Activated naive CD8-positive, alpha-beta T cell treated with anti-CD3 and anti-CD28 coated beads, Interleukin-2, amount 50 U/mL, for 24 hours (primary cell): ENCODE data around the gene LCT.
"Not testable (repeated sequence)": the region's sequence is repeated elsewhere in the genome, so short reads cannot be mapped to it uniquely, and the experiment has no call there.

Source experiments
- ATAC-seq: fragments of 150-1000 bp; cut with Tn5 transposase; one replicate; pipeline ENCODE4 v1.10.0; 2021
- DNase-seq: peaks from one replicate; pipeline ENCODE4 v3.0.0; 2021
- H3K27ac Mint-ChIP-seq: one replicate; pipeline ENCODE4 v1.8.0; 2021; ENCODE audit warnings: mild to moderate bottlenecking, mixed read lengths
- H3K27me3 Mint-ChIP-seq: one replicate; pipeline ENCODE4 v1.8.0; 2021; ENCODE audit warnings: mixed read lengths
- H3K36me3 Mint-ChIP-seq: one replicate; pipeline ENCODE4 v1.8.0; 2021; ENCODE audit warnings: low read depth, mixed read lengths
- H3K4me1 Mint-ChIP-seq: one replicate; pipeline ENCODE4 v1.8.0; 2021; ENCODE audit warnings: mixed read lengths
- H3K4me3 Mint-ChIP-seq: one replicate; pipeline ENCODE4 v1.8.0; 2021; ENCODE audit warnings: mild to moderate bottlenecking, moderate library complexity, mixed read lengths
- H3K9me3 Mint-ChIP-seq: one replicate; pipeline ENCODE4 v1.8.0; 2021; ENCODE audit warnings: mixed read lengths

The LCT gene

GRCh38 chr2:135820003-135820618, 16.9 kb downstream of the LCT start:
- DNase-seq = peak; percentile 87
- Mint-ChIP-seq H3K27ac (peak overlapping the region; percentile 86), H3K4me1 (peaks cover 61% of the 10 kb centered on the region), H3K4me3 (peak overlapping the region; percentile 78), H3K36me3 (peaks cover 13% of the 10 kb centered on the region), H3K27me3 (no peaks in the 10 kb centered on the region), H3K9me3 (peaks cover 3% of the 10 kb centered on the region)
- peak; percentile 96 for ATAC-seq

- peak; percentile 61 for DNase-seq
- no peak for ATAC-seq
- Mint-ChIP-seq H3K27ac (peak overlapping the region; percentile 86), H3K4me3 (peak overlapping the region; percentile 78), H3K9me3 (peaks cover 3% of the 10 kb centered on the region), H3K4me1 (peaks cover 66% of the 10 kb centered on the region), H3K36me3 (peaks cover 13% of the 10 kb centered on the region), H3K27me3 (no peaks in the 10 kb centered on the region)
Measured at GRCh38 chr2:135818937-135819610, 17.9 kb downstream of the LCT start.

DNA sequence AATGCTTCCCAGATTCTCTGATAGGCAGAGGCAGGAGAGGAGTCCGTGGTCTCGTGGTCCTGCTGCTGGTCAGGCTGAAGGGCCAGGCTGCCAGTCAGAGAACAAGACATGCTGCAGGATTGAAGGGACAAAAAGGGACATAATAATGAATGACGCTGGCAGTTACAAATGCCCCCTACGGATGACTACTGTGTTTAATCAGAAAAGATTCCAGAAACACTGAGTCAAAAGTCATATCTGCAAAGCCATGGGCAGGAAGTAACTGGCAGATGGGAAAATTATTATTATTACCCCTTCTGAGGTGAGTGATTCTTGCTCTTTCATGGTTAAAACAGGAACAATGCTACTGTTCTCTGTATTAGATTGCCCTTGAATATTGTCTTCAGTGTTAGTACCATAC, 19.0 kb downstream of the LCT start:
- H3K9me3 Mint-ChIP-seq = peaks cover 3% of the 10 kb centered on the region
- H3K36me3 Mint-ChIP-seq = peaks cover 10% of the 10 kb centered on the region
- ATAC-seq (no peak), DNase-seq (no peak)
- no peak overlapping the region for H3K27ac Mint-ChIP-seq
- H3K4me3 Mint-ChIP-seq = no peak overlapping the region
- H3K27me3 Mint-ChIP-seq = no peaks in the 10 kb centered on the region
- peaks cover 67% of the 10 kb centered on the region for H3K4me1 Mint-ChIP-seq

- ATAC-seq = no peak
- H3K27me3 Mint-ChIP-seq = no peaks in the 10 kb centered on the region
- H3K4me1 Mint-ChIP-seq = peaks cover 67% of the 10 kb centered on the region
- H3K36me3 Mint-ChIP-seq = peaks cover 5% of the 10 kb centered on the region
- no peak for DNase-seq
- H3K9me3 Mint-ChIP-seq = peaks cover 3% of the 10 kb centered on the region
- H3K4me3 Mint-ChIP-seq = no peak overlapping the region
- H3K27ac Mint-ChIP-seq = no peak overlapping the region
Measured at GRCh38 chr2:135817466-135817865, 19.5 kb downstream of the LCT start.

DNA sequence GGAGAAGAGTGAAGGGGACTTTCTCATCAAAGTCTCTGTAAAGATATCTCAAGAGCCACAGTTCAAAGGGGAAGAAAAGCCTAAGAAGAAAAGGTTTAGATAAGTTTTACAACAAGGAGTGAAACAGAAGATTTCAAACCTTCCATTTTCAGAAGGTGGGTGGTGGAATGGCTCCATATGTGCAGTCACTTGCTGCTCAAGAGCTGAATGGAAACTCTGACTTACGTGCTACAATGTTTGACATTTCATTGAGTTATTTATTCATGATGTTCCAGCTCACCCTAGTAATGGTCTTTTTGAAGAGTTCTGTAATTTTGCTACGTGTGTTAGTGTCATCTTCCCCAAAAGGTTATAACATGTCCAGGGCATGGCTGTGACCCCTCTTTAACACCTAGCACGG, 21.7 kb downstream of the LCT start:
- peak overlapping the region; percentile 43 for H3K4me3 Mint-ChIP-seq
- H3K27ac Mint-ChIP-seq = peak overlapping the region; percentile 93
- H3K36me3 Mint-ChIP-seq = no peaks in the 10 kb centered on the region
- H3K4me1 Mint-ChIP-seq = peaks cover 47% of the 10 kb centered on the region
- DNase-seq (no peak), ATAC-seq (peak; percentile 53)
- no peaks in the 10 kb centered on the region for H3K27me3 Mint-ChIP-seq
- peaks cover 7% of the 10 kb centered on the region for H3K9me3 Mint-ChIP-seq

GRCh38 chr2:135812907-135813511, 24.0 kb downstream of the LCT start:
- peaks cover 26% of the 10 kb centered on the region for H3K4me1 Mint-ChIP-seq
- no peaks in the 10 kb centered on the region for H3K36me3 Mint-ChIP-seq
- no peaks in the 10 kb centered on the region for H3K27me3 Mint-ChIP-seq
- ATAC-seq (no peak), DNase-seq (no peak)
- no peak overlapping the region for H3K27ac Mint-ChIP-seq
- H3K9me3 Mint-ChIP-seq = peaks cover 7% of the 10 kb centered on the region
- no peak overlapping the region for H3K4me3 Mint-ChIP-seq

DNA sequence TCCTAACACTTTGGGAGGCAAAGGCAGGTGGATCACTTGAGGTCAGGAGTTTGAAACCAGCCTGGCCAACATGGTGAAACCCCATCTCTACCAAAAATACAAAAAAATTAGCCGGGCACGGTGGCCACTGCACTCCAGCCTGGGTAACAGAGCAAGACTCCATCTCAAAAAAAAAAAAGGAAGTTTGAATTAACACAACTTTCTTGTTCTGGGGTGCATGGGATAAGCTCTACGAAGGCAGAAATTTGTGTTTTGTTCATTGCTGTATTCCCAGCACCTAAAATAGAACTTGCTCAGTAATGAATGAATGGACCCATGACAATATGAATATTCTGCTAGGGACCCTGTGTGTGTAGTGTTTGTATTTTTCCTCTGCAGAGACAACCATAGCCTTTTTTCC, 29.1 kb downstream of the LCT start:
- not testable (repeated sequence) for H3K27me3 Mint-ChIP-seq, H3K27ac Mint-ChIP-seq, DNase-seq, H3K4me1 Mint-ChIP-seq, ATAC-seq, H3K4me3 Mint-ChIP-seq, H3K36me3 Mint-ChIP-seq, H3K9me3 Mint-ChIP-seq

DNA sequence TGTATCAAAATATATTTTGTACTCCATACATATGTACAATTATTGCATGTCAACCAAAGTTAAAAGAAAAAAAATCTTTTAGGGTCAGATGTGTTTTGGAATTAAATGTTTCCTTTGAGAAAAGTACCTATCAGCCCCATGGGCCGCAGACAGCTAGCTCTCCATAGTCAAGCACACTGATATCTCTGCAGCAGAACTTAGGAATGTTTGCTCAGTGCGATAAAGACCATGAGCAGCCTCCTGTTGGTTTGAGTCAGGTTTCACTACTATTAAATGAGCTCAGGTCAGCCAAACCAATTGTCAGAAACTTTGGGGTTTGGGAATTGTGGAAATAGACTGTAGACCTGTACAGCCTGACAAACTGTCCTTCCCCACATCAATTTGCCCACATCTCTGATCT, 33.7 kb downstream of the LCT start:
- peaks cover 21% of the 10 kb centered on the region for H3K9me3 Mint-ChIP-seq
- DNase-seq (no peak), ATAC-seq (no peak)
- peaks cover 3% of the 10 kb centered on the region for H3K4me1 Mint-ChIP-seq
- no peak overlapping the region for H3K4me3 Mint-ChIP-seq
- H3K27ac Mint-ChIP-seq = no peak overlapping the region
- H3K27me3 Mint-ChIP-seq = no peaks in the 10 kb centered on the region
- peaks cover 16% of the 10 kb centered on the region for H3K36me3 Mint-ChIP-seq

- H3K4me1 Mint-ChIP-seq = peaks cover 5% of the 10 kb centered on the region
- H3K4me3 Mint-ChIP-seq = no peak overlapping the region
- H3K27me3 Mint-ChIP-seq = no peaks in the 10 kb centered on the region
- DNase-seq (no peak), ATAC-seq (no peak)
- peaks cover 16% of the 10 kb centered on the region for H3K36me3 Mint-ChIP-seq
- peaks cover 21% of the 10 kb centered on the region for H3K9me3 Mint-ChIP-seq
- H3K27ac Mint-ChIP-seq = no peak overlapping the region
Measured at GRCh38 chr2:135802350-135802749, 34.6 kb downstream of the LCT start.

- no peak overlapping the region for H3K27ac Mint-ChIP-seq
- H3K36me3 Mint-ChIP-seq = peaks cover 16% of the 10 kb centered on the region
- no peak for DNase-seq
- peaks cover 6% of the 10 kb centered on the region for H3K4me1 Mint-ChIP-seq
- no peak for ATAC-seq
- no peaks in the 10 kb centered on the region for H3K27me3 Mint-ChIP-seq
- H3K9me3 Mint-ChIP-seq = peaks cover 21% of the 10 kb centered on the region
- H3K4me3 Mint-ChIP-seq = no peak overlapping the region
Measured at GRCh38 chr2:135800513-135801460, 36.2 kb downstream of the LCT start.

- no peaks in the 10 kb centered on the region for H3K27me3 Mint-ChIP-seq
- H3K4me3 Mint-ChIP-seq = no peak overlapping the region
- H3K27ac Mint-ChIP-seq = no peak overlapping the region
- peaks cover 21% of the 10 kb centered on the region for H3K9me3 Mint-ChIP-seq
- no peak for ATAC-seq
- H3K36me3 Mint-ChIP-seq = peaks cover 16% of the 10 kb centered on the region
- DNase-seq = no peak
- H3K4me1 Mint-ChIP-seq = peaks cover 12% of the 10 kb centered on the region
Measured at GRCh38 chr2:135799738-135800137, 37.2 kb downstream of the LCT start.

- peaks cover 16% of the 10 kb centered on the region for H3K36me3 Mint-ChIP-seq
- H3K4me1 Mint-ChIP-seq = peaks cover 15% of the 10 kb centered on the region
- no peaks in the 10 kb centered on the region for H3K27me3 Mint-ChIP-seq
- H3K4me3 Mint-ChIP-seq = no peak overlapping the region
- no peak for ATAC-seq
- peaks cover 21% of the 10 kb centered on the region for H3K9me3 Mint-ChIP-seq
- no peak overlapping the region for H3K27ac Mint-ChIP-seq
- no peak for DNase-seq
Measured at GRCh38 chr2:135798762-135799161, 38.2 kb downstream of the LCT start.

GRCh38 chr2:135798275-135798705, 38.7 kb downstream of the LCT start:
- peaks cover 18% of the 10 kb centered on the region for H3K4me1 Mint-ChIP-seq
- peaks cover 16% of the 10 kb centered on the region for H3K36me3 Mint-ChIP-seq
- H3K27me3 Mint-ChIP-seq = no peaks in the 10 kb centered on the region
- no peak overlapping the region for H3K27ac Mint-ChIP-seq
- H3K9me3 Mint-ChIP-seq = peaks cover 21% of the 10 kb centered on the region
- ATAC-seq (no peak), DNase-seq (no peak)
- H3K4me3 Mint-ChIP-seq = no peak overlapping the region

GRCh38 chr2:135797497-135798274, 39.3 kb downstream of the LCT start:
- Mint-ChIP-seq H3K9me3 (peaks cover 21% of the 10 kb centered on the region), H3K27ac (no peak overlapping the region), H3K4me3 (no peak overlapping the region), H3K36me3 (peaks cover 16% of the 10 kb centered on the region), H3K4me1 (peaks cover 23% of the 10 kb centered on the region), H3K27me3 (no peaks in the 10 kb centered on the region)
- DNase-seq (peak; percentile 84), ATAC-seq (peak; percentile 55)
